Spleen (tissue), 7 donors: ENCODE measurements around the gene MACROH2A1.

Source experiments
- CTCF ChIP-seq, 11 experiments: fragments of 200-600 bp in 7 of 11; fragments of 450-650 bp in 4 of 11; sonication (generic) in 4 of 11; IDR thresholded peaks in 8 of 11; conservative IDR thresholded peaks in 3 of 11; 1 replicate in 7 of 11; 2 replicates in 4 of 11; pipeline versions ENCODE4 v1.4.0 to v1.8.0; 2016 to 2021; ENCODE audit warnings: antibody characterized with exemption in 11 of 11, inconsistent platforms in 4 of 11, mild to moderate bottlenecking in 1 of 11
- POLR2A ChIP-seq, 3 donors: fragments of 450-650 bp; IDR thresholded peaks; one replicate each; pipeline ENCODE4 v1.5.1; 2017; ENCODE audit warnings: antibody characterized with exemption in 3 of 3, mild to moderate bottlenecking in 1 of 3
- POLR2AphosphoS5 ChIP-seq, 3 donors: sonication (generic); formaldehyde crosslinking; IDR thresholded peaks; one replicate each; pipeline ENCODE4 v1.5.1; 2017; ENCODE audit warnings: antibody characterized with exemption in 3 of 3
- donor health status: DM: no; HTN: no; CAD: no; lungs with moderate emphysema.
- donor health status: DM: no; HTN: no; CAD: no.
- donor health status: DM: no; HTN: no; CAD: no.

- TF ChIP-seq CTCF (IDR thresholded peaks at IDR 0.05 in 8 of 11, conservative IDR thresholded peaks at IDR 0.05 in 3 of 11): no peak
- TF ChIP-seq POLR2A (IDR thresholded peaks at IDR 0.05): no peak
- no peak for TF ChIP-seq POLR2AphosphoS5 (IDR thresholded peaks at IDR 0.05)
Measured at GRCh38 chr5:135359374-135360165, 39.5 kb downstream of the MACROH2A1 start.
